IMR-90 (cell line): Measurements from ENCODE around the gene TRAPPC3.
A peak's percentile ranks its signal among the peaks of the same experiment; 100 is the strongest.

Experiments
- MAZ ChIP-seq: IDR thresholded peaks from 2 replicates; pipeline ENCODE4 v1.6.1; 2012; ENCODE audit warnings: low read depth, mild to moderate bottlenecking, low read length, improper control_type of control experiment, moderate library complexity, borderline replicate concordance
- TF ChIP-seq, protein P1 (sequence below): fragments of 150-350 bp; IDR thresholded peaks from 2 replicates; pipeline ENCODE4 v1.6.1; 2017; ENCODE audit warnings: mild to moderate bottlenecking, antibody characterized with exemption, low read length, low read depth
- TF ChIP-seq, protein P2 (sequence below): conservative IDR thresholded peaks from 2 replicates; pipeline ENCODE4 v1.5.1; 2012; ENCODE audit warnings: mild to moderate bottlenecking, low read depth, low read length, improper control_type of control experiment

DNA sequence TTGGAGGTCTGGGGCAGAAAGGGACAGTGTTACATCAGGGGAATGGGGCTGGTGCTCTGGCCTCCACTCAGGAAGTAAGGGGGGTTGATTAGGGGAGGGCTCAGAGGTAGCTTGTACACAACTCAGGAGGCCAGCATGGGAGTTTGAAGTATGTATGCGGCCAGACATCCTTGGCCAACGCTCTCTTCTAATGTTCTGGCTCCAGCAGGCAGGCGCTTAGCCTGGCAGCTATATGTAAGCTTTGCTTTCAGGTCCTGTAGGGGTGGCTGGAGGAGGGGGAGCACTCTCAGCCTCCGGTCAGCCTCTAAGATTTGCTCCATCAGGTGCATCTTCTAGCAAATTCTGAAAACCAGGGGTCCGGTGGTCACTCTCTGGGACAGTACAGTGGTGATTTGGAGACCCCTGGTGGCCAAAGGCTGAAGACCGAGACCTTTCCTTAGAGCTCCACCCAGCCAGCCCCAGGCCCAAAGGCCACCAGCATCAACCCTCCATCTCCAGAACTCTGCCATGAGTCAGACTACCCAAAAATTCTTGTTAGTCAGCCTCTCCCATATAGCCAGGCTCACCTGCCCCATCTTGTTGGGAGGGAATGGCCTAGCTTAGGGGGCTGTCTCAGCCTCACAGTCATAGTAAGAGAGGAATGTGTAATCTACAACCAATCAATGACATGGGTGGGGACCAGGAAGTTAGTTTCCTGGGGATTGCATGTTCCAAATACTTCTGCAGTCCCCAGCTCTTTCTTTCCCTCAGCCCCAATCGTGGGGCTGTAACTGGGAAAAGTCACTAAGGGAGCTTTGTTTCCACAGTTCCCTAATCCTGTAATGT lies 14.6 kb downstream of the TRAPPC3 start:
- TF ChIP-seq MAZ: no peak
- TF ChIP-seq, protein P1, sequence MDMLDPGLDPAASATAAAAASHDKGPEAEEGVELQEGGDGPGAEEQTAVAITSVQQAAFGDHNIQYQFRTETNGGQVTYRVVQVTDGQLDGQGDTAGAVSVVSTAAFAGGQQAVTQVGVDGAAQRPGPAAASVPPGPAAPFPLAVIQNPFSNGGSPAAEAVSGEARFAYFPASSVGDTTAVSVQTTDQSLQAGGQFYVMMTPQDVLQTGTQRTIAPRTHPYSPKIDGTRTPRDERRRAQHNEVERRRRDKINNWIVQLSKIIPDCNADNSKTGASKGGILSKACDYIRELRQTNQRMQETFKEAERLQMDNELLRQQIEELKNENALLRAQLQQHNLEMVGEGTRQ: no peak
- TF ChIP-seq, protein P2, sequence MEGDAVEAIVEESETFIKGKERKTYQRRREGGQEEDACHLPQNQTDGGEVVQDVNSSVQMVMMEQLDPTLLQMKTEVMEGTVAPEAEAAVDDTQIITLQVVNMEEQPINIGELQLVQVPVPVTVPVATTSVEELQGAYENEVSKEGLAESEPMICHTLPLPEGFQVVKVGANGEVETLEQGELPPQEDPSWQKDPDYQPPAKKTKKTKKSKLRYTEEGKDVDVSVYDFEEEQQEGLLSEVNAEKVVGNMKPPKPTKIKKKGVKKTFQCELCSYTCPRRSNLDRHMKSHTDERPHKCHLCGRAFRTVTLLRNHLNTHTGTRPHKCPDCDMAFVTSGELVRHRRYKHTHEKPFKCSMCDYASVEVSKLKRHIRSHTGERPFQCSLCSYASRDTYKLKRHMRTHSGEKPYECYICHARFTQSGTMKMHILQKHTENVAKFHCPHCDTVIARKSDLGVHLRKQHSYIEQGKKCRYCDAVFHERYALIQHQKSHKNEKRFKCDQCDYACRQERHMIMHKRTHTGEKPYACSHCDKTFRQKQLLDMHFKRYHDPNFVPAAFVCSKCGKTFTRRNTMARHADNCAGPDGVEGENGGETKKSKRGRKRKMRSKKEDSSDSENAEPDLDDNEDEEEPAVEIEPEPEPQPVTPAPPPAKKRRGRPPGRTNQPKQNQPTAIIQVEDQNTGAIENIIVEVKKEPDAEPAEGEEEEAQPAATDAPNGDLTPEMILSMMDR: peak; percentile 64
